SW 1271 (cell line): ENCODE measurements around the gene VTCN1.

Source experiments
- DNase-seq, 2 experiments: peaks; one replicate each; lab custom pipeline; 2025; lab: John Stamatoyannopoulos, UW

The VTCN1 gene

GRCh38 chr1:117208580-117208979 is 2.1 kb downstream of the VTCN1 start:
- DNase-seq: no peak

GRCh38 chr1:117205368-117205767 is 5.4 kb downstream of the VTCN1 start:
- DNase-seq: no peak

GRCh38 chr1:117201808-117202207 is 8.9 kb downstream of the VTCN1 start:
- no peak for DNase-seq

- no peak for DNase-seq
Observed at GRCh38 chr1:117198097-117198496, 12.6 kb downstream of the VTCN1 start.

GRCh38 chr1:117189726-117190125 is 21.0 kb downstream of the VTCN1 start:
- DNase-seq: no peak

- no peak for DNase-seq
Observed at GRCh38 chr1:117188816-117189437, 21.8 kb downstream of the VTCN1 start.

- no peak for DNase-seq
Observed at GRCh38 chr1:117188170-117188815, 22.4 kb downstream of the VTCN1 start.

GRCh38 chr1:117183112-117183511 is 27.6 kb downstream of the VTCN1 start:
- no peak for DNase-seq

- DNase-seq: no peak
Observed at GRCh38 chr1:117182319-117182718, 28.4 kb downstream of the VTCN1 start.

GRCh38 chr1:117181630-117182041 is 29.1 kb downstream of the VTCN1 start:
- DNase-seq: no peak

GRCh38 chr1:117180147-117180967 is 30.4 kb downstream of the VTCN1 start:
- no peak for DNase-seq

- DNase-seq: no peak
Observed at GRCh38 chr1:117179471-117179870, 31.3 kb downstream of the VTCN1 start.

GRCh38 chr1:117178756-117179155 is 32.0 kb downstream of the VTCN1 start:
- DNase-seq: no peak

- no peak for DNase-seq
Observed at GRCh38 chr1:117177376-117177775, 33.4 kb downstream of the VTCN1 start.

GRCh38 chr1:117176579-117176978 is 34.1 kb downstream of the VTCN1 start:
- DNase-seq: no peak

GRCh38 chr1:117174851-117175250 is 35.9 kb downstream of the VTCN1 start:
- no peak for DNase-seq

GRCh38 chr1:117173691-117174090 is 37.0 kb downstream of the VTCN1 start:
- no peak for DNase-seq

GRCh38 chr1:117173006-117173405 is 37.7 kb downstream of the VTCN1 start:
- no peak for DNase-seq

- no peak for DNase-seq
Observed at GRCh38 chr1:117171900-117172511, 38.7 kb downstream of the VTCN1 start.

- no peak for DNase-seq
Observed at GRCh38 chr1:117169871-117170596, 40.7 kb downstream of the VTCN1 start.

GRCh38 chr1:117167402-117167801 is 43.3 kb downstream of the VTCN1 start:
- DNase-seq: no peak

- no peak for DNase-seq
Observed at GRCh38 chr1:117166076-117166475, 44.7 kb downstream of the VTCN1 start.
